Stimulated activated CD8-positive, alpha-beta memory T cell treated with anti-CD3 and anti-CD28 coated beads, Interleukin-2, amount 100 ng/mL, for 1 hour (primary cell): ENCODE measurements around the gene TSPAN4.

Source experiments
- DNase-seq, 2 donors: peaks; one replicate each; pipeline ENCODE4 v3.0.0-alpha.2; 2020; ENCODE audit warnings: low read depth in 2 of 2

The TSPAN4 gene

GRCh38 chr11:886568-886967, 43.9 kb downstream of the TSPAN4 start:
- DNase-seq, result no peak

DNA sequence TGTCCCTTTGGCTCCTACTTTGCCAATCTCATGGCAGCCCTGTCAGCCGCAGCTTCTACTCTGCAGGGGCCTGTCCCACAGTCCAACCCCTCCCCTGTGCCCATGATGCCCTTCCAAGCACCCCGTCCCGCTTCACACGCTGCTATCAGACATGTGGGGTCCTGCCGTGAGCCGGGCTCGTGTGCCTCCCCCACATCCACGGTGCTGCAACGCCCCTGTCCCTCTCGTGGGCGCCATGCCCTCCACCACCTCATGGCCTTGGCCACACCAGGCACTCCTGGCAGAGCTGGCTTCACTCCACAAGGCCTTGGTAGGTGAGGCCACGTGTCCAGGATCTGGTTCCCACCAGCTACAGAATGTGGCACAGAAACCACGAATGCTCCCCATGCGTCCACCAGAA, 44.9 kb downstream of the TSPAN4 start:
- DNase-seq, result no peak

DNA sequence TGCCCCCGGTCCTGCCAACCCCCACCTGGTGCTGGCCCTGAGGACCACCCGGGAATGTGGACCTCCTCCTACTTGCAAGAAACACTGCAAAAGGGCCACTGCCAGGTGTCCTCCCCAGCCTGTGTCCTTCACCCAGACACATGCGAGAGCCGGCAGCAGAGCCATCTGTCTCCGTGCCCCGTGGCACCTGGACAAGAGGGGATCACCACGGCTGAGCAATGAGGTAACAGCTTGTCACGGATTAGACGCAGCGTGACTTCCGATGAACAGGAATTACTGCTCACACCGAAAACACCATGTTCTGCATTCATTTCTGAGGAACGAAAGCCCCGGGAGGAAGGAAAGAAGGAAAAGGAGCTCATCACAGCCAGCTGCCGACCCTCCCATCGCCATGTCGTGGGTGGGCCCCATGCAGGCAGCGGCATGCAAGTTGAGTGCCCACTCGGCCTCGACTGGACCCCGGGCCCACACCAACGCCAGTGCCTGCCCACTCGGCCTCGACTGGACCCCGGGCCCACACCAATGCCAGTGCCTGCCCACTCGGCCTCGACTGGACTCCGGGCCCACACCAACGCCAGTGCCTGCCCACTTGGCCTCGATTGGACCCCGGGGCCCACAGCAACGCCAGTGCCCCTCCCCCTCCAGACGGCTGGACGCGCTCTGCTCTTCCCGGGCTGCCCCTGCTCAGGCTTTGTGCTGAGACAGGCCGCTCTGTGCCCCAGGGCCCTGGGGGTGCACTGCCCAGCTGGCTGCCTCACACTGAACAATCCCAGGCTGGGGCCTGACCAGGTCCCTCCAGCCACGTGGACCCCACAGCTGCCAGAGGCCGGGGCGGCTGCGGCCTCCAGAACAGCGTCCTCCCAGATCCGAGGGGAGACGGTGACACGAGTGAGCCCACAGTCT, 45.9 kb downstream of the TSPAN4 start:
- DNase-seq, result no peak

DNA sequence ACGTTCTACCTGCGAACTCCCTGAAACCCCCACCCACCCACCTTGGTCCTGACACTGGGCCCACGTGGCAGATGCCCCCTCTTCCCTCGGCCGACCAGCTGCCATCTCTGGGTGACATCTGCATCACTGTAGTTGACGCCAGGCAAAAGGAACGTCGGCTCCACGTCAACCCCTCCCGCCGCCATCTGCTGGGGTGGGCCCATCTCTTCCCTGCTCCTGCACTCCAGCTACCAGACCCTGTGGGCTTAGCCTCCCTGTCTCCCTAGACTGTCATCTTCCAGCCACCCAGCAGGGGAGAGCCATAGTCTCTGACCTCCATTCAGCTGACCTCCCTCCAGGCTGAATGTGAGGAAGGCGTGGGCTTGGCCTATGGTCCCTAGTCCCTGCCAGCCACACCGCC, 46.6 kb downstream of the TSPAN4 start:
- no peak for DNase-seq

DNA sequence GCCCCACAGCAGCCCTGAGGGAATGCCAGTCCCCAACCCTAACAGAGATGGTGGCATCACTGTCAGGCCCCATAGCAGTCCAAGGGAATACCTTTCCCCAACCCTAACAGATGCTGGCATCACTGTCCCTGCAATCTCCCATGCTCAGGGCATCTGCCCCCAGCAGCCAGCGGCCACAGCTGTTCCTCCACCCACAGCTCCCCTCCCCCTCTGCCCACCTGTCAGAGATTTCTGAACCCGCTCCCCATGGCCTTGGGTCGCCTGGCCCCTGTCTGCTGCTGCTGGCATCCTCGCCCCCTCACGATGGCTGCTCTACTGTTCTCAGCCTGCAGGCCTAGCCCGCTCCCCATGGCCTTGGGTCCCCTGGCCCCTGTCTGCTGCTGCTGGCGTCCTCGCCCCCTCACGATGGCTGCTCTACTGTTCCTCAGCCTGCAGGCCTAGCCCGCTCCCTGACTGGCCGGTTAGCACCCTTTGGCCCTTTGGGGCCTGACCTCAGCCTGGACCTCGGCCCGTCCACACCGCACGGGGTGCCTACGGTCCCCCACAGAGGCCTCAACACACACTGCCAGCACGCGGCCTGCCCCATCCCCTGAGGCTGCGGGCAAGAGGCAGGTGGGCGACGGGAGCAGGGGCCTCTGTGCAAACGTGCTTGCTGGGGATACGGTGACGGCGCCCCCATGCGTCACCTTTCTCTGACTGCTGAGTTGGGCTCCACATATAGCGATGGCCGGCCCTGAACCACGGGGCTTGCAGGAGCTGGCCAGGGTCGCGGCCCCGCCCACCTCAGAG, 47.2 kb downstream of the TSPAN4 start:
- no peak for DNase-seq

GRCh38 chr11:890794-891540, 48.3 kb downstream of the TSPAN4 start:
- DNase-seq, result no peak

GRCh38 chr11:893008-893654, 50.5 kb downstream of the TSPAN4 start:
- DNase-seq, result no peak

GRCh38 chr11:894575-895201, 52.0 kb downstream of the TSPAN4 start:
- DNase-seq, result no peak

DNA sequence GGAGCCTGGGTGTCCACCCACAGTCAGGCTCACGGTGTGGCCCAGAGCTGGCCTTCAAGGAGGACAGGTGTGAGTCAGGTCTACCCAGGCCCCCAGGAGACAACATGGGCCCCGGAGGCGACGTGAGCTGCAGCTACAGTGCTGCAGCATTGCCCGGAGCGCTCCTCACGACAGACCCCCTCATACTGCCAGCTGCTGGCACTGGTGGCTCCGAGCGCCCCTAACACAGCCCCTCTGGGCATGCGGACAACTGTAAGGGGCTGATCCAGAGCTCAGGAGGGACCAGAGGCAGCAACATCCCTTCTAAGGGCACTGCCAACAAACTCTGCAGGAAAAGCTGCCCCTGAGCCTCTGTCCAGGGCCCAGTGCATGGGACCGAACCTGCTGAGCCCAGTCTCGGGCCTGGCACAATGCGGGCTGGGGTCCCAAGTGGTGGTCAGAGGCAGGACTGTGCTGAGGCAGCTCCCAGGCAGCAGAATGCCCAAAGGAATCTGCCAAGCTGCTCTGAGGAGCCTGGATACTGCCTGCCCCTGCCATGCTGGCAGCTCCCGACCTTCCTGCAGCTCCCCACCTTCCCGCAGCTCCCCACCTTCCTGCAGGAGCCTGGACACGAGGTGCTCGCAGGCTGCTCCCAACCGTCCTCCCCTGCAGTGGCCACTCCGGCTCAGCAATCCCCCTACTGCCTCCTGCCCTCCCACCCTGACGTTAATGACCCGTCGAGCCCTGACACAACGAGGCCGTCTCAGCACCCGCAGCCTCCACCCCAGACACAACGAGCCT, 52.9 kb downstream of the TSPAN4 start:
- no peak for DNase-seq

- no peak for DNase-seq
These were observed 54.8 kb downstream of the TSPAN4 start for GRCh38 chr11:897253-898142.

GRCh38 chr11:898143-898511, 55.5 kb downstream of the TSPAN4 start:
- no peak for DNase-seq

GRCh38 chr11:898540-899190, 56.0 kb downstream of the TSPAN4 start:
- no peak for DNase-seq

DNA sequence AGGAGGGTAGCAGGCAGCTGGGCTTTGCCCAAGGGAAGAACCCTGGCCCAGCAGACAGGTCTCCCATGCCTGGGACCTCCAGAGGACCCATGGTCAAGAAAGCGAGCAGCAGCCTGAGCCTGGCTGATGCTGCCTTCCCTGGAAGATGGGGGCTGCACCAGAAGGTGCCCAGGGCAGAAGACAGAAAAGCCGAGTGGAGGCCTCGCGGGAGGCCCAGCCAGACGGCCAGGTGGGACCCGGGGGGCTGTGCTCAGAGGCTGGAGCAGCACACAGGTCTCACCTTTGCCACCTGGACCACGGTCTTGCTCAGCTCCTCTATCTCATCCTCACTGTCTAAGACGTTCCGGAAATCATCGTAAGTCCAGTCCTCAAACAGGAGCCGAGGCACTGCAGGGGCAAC, 57.1 kb downstream of the TSPAN4 start:
- DNase-seq, result no peak

- no peak for DNase-seq
These were observed 57.9 kb downstream of the TSPAN4 start for GRCh38 chr11:900545-900944.

GRCh38 chr11:901452-902061, 58.9 kb downstream of the TSPAN4 start:
- no peak for DNase-seq

DNA sequence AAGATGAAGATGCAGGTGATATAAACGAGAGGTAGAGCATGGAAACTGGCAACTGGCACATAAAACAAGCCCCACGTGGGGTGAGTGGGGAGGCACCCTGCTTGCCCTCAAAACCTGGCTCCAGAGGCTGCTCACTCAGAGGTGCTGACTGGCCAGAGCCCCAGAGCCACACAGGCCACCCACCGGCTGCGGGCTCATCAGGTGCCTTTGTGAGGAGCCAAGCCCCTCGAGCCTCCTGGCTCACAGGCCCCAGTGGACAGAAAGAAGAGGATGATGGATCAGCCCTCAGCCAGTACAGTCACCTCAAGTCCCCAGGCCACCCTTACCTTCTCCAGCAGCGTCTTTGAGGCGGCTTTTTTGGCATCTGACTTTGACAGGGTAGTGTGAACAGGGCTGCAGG, 61.7 kb downstream of the TSPAN4 start:
- DNase-seq, result no peak

DNA sequence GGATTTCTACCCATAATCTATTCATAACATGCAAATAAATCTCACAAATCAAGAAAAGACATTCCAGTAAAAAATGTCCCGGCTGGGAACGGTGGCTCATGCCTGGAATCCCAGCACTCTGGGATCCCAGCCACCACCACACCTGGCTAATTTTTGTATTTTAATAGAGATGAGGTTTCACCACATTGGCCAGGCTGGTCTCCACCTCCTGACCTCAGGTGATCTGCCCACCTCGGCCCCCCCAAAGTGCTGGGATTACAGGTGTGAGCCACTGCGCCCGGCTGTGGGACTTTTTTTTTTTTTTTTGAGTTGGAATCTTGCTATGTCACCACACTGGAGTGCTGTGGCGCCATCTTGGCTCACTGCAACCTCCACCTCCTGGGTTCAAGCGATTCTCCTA, 63.3 kb downstream of the TSPAN4 start:
- no peak for DNase-seq

- no peak for DNase-seq
These were observed 65.0 kb downstream of the TSPAN4 start for GRCh38 chr11:907668-908067.

DNA sequence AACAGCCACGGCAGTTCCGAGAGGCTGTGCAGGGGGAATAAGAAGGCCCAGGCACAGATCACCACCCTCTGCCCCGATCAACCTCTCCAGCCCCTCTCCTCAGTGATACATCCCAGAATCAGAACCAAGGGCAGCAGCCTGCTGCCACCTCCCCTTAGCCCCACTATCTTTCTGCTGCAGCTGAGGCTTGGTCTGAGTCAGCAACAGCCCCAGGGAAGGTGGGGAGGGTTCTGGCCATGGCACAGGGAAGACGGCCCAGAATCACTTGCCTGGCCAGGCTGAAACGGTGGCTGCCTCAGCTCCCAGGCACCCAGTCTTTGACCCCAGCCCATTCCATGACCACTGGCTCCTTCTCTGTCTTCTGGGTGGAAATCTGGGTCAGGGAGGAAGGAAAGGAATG, 65.6 kb downstream of the TSPAN4 start:
- no peak for DNase-seq
